Inferior parietal cortex (tissue), 1 donor: Measurements from ENCODE around the gene PRRG2.

Experiments used
- DNase-seq: peaks from one replicate; pipeline ENCODE4 v3.0.0-alpha.2; 2016; ENCODE audit errors: extremely low spot score

Gene PRRG2

DNA sequence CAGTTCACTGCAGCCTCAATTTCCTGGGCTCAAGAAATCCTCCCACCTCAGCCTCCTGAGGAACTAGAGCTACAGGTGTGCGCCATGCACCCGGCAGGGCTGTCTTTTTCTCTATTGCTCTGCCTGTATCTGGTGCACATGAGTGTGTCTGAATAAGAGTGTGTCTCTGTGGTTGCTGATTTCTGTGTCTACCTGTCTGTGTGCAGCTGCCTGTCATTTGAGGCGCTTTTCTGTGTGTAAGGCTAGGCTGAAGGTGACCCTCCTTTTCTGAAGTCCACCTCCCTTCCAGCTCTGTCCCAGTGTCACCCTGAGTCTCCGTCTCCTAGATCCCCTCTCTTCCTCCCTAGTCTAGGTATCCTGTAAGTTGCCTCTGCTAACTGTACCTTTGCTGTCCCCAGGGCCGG, 8.4 kb downstream of the PRRG2 start:
- no peak for DNase-seq

DNA sequence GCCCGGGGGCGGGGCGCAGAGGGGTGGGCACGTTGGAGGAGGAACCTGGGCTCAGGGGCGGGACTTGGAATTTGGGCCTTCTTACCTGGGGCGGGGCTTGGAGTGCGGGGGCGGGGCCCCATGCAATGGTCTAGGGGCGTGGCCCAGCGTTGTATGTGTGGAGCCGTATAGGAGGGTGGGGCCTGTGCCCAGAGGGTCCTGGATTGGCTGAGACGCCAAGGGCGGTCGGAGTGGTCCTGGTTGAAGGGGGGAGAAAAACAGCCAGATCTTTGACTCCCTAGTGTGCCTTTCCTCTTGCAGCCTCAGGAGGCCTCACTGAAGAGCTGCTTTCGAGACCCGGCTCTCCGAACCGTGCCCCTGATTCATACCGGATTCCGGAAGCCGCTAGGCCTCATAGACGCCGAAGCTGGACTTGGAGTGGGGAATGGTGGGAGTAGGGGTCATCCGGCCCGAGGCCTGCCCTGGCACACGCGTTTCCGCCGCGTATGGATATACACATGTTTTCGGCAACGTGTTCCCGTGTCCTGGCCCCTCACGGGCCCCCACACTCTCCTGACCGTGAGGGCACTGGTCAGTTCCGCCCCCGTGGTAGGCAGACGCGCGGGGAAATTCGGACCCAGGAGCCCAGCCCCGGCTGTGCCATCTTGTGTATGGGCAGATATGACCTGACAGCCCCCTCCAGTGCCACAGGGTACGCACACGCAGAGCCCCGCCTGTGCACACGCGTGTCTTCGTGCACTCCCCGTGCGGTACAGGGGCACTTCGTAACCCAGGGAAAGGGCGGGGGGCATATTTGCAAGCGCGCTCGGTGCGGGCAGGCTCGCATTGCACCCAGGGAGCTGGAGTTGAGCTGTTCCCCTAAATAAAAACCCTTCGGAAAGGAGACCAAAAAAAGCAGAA, 9.2 kb downstream of the PRRG2 start:
- peak; percentile 81 for DNase-seq

DNA sequence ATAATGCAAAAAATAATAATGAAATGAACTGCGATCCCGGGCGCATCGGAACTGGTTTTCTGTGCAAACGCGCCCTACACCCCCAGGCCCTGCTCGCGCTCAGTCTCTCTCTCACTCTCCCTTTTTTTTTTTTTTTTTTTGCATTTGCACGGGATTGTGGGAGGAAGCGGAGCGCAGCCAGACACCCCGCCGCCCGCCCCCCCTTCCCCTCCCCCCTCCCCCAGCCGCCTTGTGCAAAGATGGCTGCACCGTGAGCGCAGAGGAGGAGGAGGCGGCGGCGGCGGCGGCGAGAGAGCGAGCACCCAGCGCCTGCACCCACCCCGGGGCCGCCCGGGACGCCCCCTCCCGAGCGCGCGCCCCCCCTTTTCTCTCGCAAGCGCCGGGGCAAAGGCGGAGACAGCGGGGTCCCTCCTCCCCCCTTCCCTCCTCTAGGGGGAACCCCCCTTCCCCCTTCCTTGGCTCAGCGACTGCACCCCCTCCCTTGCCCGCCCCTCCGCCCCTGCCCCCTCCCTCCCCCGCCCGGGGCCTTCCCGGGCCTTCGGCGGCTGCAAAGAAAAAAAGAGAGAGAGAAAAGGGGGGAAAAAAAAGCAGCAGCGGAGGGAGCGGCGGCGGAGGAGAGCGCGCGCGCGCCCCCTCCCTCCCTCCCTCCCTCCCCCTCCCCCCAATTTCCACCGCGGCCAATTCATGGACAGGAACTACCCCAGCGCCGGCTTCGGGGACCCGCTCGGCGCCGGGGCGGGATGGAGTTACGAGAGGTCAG, 10.0 kb downstream of the PRRG2 start, which contains the start of gene PRR12:
Gene PRR12, plus strand, starts transcription at position 212 of the 760 bp plus-strand sequence. Its CDS starts 473 bp downstream, at position 685.
- peak; percentile 75 for DNase-seq

DNA sequence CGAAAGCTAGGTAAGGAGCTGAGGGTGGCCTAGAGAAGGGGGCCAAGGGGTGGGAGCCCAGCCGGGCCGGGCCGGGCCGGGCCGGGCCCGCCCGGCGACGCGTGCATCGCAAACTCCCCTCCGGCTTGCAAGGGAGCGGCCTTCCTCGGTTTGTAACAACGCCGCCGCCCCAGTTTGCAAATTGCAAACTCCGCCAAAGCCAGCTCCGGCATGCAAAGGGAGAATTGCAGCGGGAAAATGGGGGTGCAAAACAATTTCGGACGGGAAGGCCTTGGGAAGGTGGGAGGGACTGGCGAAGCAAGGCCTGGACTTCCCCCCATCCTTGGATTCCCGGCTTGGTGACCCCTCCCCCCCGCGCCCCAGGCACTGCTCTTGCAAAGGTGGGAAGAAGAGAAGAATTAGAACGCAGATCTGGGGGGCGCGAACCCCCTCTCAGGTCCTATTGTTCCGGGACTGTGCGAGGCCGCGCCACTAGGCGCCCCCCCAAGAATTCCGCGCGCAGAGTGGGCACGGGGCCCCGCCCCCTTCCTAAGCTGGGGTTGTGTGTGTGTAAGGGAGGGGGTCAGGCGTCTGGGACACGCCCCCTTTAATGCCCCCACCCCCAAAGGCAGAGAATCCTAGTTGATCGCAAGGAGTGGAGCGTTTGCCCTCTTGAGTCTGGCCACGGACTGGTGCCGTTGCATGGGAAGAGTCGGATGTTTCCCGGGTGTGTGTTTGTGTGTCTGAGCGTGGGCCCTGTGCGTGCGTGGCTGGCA, 10.8 kb downstream of the PRRG2 start:
- DNase-seq, result peak; percentile 31

DNA sequence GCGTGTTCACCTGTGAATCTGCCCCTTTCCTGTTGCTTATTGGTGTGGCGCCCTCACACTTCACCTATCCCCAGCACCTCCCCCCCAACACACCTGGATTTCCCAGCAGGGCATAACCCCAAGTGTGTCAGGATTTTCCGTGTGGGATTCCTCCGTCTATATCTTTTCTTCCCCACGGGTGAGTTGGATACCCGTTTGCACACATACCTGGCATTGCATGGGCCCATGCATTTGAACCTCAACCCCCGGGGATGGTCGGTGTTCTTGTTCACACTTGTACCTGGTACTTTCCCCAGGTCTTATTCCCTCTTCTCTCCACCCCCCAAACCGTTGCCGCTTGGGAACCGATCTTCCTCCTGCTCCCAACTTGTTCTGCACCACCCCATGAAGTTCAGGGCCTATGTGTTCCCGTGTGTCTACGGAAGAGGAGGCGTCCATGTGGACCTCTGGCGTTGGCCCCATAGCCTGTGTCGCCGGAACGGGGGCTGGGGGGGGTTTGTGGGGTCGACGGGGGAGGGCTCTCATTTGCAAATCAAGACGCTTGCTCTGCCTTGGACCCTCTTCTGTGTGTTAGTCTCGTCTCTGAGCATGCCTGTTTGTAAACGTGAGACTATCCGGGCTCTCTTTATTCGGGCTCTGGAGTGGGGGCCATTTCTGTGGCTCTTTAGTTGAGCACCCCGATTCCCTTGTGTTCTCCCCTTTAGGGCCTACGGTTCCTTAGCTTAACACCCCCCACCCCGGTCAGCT, 11.5 kb downstream of the PRRG2 start:
- DNase-seq, result no peak

DNA sequence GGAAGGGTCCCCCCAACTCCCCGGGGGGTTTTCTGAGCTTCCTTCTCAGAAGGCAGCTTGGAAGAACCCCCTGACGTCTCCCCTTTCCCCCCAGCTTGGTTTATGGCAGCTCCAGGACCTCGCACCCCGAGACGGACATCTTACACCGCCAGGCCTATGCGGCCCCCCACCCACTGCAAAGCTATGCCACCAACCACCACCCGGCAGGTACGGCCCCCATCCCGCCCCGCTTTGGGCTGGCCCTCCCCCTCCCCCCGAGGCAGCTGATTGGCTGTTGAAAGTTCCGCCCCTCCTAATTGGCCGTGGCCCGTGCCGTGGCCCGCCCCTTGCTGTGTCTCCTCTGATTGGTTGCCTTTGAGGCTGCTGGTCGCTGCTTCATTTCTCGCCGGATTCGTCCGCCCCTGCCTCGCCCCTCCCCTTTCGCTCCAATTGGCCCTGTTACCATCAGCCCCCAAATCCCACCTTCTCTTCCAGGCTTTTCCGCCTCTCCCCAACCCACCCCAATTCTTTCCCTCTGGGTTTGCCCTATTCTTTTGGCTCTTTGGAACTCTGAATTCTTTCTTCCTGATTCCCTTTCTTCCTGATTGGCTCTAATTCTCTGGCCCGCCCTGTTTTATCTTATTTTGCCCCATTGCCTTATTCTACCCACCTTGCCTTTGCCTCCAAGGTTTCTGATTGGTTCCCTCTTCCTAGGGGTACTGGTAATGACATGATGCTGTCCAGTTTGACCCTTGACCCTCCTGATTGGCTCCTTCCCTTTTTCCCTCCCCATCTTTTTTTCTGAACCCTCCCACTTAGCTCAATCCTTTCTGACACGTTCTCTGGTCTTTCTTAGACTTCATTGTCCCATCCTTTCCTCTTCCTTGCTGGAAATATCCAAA, 12.4 kb downstream of the PRRG2 start:
- peak; percentile 89 for DNase-seq

DNA sequence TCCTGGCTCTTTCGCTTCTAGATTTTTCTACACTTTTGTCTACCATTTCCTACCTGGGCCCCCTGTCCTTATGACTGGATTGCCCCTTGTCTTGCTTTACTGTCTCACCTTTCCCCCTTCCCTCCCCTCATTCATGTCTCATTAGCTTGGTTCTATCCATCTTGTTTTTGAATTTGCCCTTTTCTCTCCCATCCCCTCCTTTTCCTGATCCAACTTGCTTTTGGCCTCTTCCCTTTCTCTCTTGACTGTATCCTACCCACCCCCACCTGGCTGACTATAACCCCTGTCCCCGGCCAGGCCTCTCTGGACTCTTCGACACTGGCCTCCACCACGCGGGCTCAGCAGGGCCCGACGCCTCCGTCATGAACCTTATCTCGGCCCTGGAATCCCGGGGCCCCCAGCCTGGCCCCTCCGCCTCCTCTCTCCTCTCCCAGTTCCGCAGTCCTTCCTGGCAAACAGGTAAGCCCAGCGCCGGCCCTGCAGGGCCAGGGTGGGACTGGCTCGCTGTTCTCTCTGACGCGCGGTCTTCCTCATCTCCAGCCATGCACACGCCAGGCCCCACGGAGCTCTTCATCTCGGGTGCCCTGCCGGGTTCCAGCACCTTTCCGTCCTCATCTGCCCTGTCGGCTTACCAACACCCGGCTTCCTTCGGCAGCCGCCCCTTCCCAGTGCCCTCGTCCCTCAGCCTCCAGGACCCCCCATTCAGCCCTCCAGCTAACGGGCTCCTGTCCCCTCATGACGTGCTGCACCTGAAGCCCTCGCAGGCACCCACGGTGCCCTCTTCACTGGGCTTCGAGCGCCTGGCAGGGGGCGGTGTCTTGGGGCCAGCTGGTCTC, 13.3 kb downstream of the PRRG2 start:
- no peak for DNase-seq

DNA sequence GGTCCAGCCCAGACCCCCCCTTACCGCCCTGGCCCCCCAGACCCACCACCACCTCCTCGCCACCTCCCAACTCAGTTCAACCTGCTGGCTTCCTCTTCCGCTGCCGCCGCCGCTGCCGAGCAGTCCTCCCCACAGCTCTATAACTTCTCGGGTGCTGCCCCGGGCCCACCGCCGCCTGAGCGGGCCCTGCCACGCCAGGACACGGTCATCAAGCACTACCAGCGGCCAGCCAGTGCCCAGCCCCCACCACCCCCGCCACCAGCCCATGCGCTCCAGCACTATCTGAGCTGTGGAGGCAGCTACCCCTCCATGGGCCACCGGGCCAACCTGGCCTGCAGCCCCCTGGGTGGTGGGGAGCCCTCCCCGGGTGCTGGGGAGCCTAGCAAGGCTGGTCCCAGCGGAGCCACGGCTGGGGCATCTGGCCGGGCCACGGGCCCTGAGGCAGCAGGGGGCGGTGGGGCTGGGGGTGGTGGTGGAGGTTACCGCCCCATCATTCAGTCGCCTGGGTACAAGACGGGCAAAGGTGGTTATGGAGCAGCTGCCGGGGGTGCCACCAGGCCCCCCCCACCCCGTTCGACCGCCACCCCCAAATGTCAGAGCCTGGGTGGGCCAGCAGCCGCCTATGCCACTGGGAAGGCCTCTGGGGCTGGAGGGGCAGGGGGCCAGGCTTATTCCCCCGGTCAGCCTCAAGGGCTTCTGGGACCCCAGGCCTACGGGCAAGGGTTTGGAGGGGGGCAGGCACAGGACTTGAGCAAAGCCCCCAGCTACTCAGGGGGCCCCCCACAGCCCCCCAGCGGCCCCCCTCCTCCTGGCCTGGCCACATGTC, 14.1 kb downstream of the PRRG2 start:
- DNase-seq, result no peak

DNA sequence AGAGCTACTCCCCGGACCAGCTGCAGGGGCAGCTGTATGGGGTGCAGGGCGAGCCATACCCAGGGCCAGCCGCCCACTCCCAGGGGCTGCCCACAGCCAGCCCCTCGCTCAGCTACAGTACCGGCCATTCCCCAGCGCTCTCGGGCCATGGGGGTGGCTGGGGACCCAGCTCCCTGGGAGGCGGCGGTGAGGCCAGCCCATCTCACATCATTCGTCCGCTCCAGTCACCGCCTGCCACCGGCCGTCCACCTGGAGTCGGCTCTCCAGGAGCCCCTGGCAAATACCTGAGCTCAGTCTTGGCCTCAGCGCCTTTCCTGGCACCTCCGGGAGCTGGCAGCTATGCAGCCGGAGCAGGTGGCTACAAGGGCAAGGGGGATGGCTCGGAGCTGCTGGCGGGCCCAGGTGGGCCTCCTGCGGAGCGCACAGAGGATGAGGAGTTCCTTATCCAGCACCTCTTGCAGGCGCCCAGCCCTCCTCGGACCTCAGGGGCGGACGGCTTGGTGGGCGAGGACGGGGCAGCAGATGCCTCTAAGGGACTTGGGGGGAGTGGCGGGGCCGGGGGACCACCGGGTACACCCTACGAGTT, 14.8 kb downstream of the PRRG2 start:
- DNase-seq, result no peak

DNA sequence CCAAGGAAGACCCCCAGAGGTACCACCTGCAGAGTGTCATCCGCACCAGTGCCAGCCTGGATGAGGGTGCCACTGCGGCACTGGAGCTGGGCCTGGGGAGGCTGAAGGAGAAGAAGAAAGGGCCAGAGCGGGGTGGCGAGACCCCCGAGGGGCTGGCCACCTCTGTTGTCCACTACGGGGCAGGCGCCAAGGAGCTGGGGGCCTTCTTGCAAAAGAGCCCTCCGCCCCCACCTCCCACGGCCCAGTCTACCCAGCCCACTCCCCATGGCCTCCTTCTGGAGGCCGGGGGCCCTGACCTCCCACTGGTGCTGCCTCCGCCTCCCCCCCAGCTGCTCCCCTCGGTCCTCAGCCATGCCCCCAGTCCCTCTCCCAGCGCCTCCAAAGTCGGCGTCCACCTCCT, 15.3 kb downstream of the PRRG2 start:
- no peak for DNase-seq

DNA sequence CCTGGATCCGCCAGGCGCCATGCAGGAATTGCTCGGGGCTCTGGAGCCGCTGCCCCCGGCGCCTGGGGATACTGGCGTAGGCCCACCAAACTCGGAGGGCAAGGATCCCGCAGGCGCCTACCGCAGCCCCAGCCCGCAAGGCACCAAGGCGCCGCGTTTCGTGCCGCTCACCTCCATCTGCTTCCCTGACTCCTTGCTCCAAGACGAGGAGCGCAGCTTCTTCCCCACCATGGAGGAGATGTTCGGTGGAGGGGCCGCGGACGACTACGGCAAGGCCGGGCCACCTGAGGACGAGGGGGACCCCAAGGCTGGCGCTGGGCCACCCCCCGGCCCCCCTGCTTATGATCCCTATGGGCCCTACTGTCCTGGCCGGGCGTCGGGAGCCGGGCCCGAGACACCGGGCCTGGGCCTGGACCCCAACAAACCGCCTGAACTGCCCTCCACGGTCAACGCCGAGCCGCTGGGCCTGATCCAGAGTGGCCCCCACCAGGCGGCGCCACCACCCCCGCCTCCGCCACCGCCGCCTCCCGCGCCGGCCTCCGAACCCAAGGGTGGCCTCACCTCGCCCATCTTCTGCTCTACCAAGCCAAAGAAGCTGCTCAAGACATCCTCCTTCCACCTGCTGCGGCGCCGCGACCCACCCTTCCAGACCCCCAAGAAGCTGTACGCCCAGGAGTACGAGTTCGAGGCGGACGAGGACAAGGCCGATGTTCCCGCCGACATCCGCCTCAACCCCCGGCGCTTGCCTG, 16.0 kb downstream of the PRRG2 start:
- DNase-seq, result no peak

DNA sequence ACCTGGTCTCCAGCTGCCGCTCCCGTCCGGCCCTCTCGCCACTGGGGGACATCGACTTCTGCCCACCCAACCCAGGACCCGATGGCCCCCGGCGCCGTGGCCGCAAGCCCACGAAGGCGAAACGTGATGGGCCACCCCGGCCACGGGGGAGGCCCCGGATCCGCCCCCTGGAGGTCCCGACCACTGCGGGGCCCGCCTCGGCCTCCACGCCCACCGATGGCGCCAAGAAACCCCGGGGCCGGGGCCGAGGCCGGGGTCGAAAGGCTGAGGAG, 16.5 kb downstream of the PRRG2 start:
- no peak for DNase-seq

DNA sequence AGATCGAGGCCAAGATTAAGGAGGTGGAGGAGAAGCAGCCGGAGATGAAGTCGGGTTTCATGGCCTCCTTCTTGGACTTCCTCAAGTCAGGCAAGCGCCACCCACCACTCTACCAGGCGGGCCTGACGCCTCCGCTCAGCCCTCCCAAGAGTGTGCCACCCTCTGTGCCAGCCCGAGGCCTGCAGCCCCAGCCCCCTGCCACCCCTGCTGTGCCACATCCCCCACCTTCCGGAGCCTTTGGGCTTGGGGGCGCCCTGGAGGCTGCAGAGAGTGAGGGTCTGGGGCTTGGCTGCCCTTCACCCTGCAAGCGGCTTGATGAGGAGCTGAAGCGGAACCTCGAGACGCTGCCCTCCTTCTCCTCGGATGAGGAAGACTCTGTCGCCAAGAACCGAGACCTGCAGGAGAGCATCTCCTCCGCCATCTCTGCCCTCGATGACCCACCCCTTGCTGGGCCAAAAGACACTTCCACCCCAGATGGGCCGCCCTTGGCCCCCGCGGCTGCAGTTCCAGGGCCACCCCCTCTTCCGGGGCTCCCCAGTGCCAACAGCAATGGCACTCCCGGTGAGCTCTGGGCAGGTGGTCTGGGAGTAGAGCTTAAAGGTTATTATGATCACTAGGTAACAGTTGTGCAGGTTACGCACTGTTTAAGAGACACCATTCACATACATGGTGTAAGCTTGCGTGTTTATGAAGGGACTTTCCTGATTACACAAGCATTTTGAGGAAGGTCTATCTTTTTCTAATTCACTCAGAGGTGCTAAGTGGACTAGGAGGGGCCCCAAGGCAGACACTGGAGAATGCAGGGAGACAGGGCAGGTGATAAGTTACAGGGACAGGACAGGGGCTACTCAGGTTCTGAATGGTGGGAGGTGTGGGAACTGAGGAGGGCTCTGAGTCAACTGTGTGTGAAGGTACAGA, 18.5 kb downstream of the PRRG2 start:
- DNase-seq, result no peak

DNA sequence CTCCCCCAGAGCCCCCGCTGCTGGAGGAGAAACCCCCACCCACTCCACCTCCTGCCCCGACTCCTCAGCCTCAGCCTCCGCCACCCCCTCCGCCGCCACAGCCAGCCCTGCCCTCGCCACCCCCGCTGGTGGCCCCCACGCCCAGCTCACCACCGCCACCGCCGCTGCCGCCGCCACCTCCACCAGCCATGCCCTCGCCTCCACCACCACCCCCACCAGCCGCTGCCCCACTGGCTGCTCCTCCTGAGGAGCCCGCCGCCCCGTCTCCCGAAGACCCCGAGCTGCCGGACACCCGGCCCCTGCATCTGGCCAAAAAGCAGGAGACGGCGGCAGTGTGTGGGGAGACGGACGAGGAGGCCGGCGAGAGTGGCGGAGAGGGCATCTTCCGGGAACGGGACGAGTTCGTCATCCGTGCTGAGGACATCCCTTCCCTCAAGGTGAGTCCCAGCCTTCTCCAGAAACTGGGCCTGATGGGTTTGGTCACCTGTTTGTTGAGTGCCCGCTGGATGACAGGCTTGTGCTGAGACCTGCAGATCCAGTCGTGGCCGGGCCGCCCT, 20.4 kb downstream of the PRRG2 start:
- DNase-seq, result no peak

DNA sequence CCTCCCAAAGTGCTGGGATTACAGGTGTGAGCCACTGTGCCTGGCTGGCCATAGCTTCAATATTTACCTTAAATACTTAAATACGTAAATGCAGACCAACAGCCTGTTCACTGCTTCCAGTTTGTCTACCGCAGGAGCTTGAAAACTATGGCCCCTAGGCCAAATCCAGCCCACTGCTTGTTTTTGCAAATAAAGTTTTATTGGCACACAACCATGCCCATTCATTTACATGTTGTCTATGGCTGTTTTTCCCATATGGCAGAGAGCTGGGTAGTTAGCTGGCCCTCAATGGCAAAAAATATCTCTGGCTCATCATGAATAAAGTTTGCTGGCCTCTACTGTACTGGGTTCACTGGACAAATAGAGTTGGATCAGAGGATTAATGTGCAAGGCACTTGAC, 21.7 kb downstream of the PRRG2 start:
- DNase-seq, result no peak

DNA sequence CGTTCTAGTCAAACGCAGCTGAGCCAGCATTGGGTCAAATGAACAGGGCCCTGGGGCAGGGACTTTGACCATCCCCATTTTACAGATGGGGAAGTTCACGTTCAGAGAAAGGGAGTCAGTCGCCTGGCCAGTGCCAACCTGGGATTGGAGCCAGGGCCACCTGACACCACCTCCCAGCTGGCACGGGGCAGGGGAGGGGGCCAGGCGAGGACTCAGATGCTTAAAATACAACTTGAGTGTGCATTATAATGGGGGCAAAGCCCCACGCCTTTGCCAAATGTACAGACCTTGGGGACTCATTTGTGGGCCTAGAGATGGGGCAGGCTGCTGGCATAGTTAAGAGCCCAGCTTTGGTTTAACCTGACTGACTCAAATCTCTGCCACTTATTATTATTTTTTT, 24.5 kb downstream of the PRRG2 start:
- no peak for DNase-seq
